Activated naive CD4-positive, alpha-beta T cell (primary cell): ENCODE data around the gene PALM3.
A peak's percentile ranks its signal among the peaks of the same experiment; 100 is the strongest.
"Not testable (repeated sequence)": the region's sequence is repeated elsewhere in the genome, so short reads cannot be mapped to it uniquely, and the experiment has no call there.

Experiments used
- DNase-seq, 4 experiments: peaks; one replicate each; lab custom pipeline; 2025; lab: John Stamatoyannopoulos, UW

The PALM3 gene

GRCh38 chr19:14031719-14032480, 30.0 kb downstream of the PALM3 start, which contains the start of gene IL27RA:
TSS of gene IL27RA (plus strand) at chr19:14031762. CDS start at chr19:14031873, 111 bp downstream.
- peak; percentile 48 to 76 (median 65) for DNase-seq

GRCh38 chr19:14030997-14031718, 30.7 kb downstream of the PALM3 start:
- DNase-seq, result no peak

GRCh38 chr19:14028901-14029300, 33.0 kb downstream of the PALM3 start:
- no peak for DNase-seq

- DNase-seq, result no peak
Observed at GRCh38 chr19:14027856-14028450, 33.9 kb downstream of the PALM3 start, which contains the start of gene RLN3. TSS of gene RLN3 (plus strand) at chr19:14028148. CDS start at chr19:14028205, 57 bp downstream.

- DNase-seq, result not testable (repeated sequence)
Observed at GRCh38 chr19:14026652-14027192, 35.2 kb downstream of the PALM3 start.

- DNase-seq, result no peak
Observed at GRCh38 chr19:14023404-14024235, 38.3 kb downstream of the PALM3 start.

- DNase-seq, result no peak
Observed at GRCh38 chr19:14022469-14022868, 39.4 kb downstream of the PALM3 start.

GRCh38 chr19:14021474-14021873, 40.4 kb downstream of the PALM3 start:
- no peak for DNase-seq

GRCh38 chr19:14019739-14020138, 42.1 kb downstream of the PALM3 start:
- DNase-seq, result not testable (repeated sequence)

GRCh38 chr19:14019100-14019499, 42.8 kb downstream of the PALM3 start:
- no peak for DNase-seq

- DNase-seq, result no peak
Observed at GRCh38 chr19:14015524-14016035, 46.3 kb downstream of the PALM3 start.

- no peak for DNase-seq
Observed at GRCh38 chr19:14012378-14012915, 49.4 kb downstream of the PALM3 start.

GRCh38 chr19:14006766-14007562, 54.9 kb downstream of the PALM3 start:
- peak in 2 of 4 experiments; percentile 81 to 85 for DNase-seq

GRCh38 chr19:14006085-14006765, 55.7 kb downstream of the PALM3 start, which contains the start of gene RFX1:
TSS of gene RFX1 (minus strand) at chr19:14006320. CDS start at chr19:13993843, 12,477 bp downstream.
- DNase-seq, result peak; percentile 98 to 100 (median 99)

GRCh38 chr19:14005349-14006084, 56.4 kb downstream of the PALM3 start:
- DNase-seq, result peak; percentile 69 to 86 (median 77)

GRCh38 chr19:14004619-14005348, 57.1 kb downstream of the PALM3 start:
- DNase-seq, result no peak
